ENCODE data around the gene TXNRD2.

The TXNRD2 gene

DNA sequence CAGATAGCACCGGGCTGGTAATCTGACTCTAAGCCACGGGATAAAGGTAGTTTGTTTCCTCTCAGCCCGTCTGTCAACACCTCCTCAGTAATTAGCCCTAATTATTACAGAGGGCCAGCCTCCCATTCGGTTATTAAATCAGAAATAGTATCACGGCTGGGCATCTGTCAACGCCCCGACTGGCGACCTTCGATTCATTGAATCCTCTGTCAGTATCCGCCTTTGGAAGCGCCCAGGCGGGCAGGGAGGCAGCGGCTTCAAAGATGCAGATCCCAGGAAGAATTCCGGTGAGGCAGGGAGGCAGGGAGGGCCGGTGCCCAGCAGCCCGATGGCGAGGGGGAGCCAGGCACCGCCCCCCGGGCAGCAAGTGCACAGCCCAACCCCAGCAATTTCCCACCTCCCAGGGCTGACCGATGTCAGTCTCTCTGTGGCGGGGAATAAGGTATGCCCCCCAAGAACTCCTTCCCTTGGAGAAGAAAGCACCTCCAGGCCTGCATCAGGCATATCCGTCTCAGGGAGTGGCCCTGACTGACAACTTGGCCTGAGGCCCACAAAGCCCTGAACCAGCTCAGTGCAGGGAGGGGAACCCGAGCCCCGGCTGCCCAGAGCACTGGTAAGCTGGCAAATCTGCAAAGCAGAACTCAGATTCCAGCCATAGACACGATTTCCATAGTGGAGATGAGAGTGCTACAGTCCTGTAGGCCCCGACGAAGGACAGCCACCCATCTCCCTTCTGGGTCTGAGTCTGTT, 98.3 kb downstream of the TXNRD2 start:
- no peak for TF ChIP-seq GATA2 (IDR thresholded peaks at IDR 0.05; ENCODE audit: low read depth, low read length)
- TF ChIP-seq GATA3 (IDR thresholded peaks at IDR 0.05; ENCODE audit: low read depth, low read length) = no peak

DNA sequence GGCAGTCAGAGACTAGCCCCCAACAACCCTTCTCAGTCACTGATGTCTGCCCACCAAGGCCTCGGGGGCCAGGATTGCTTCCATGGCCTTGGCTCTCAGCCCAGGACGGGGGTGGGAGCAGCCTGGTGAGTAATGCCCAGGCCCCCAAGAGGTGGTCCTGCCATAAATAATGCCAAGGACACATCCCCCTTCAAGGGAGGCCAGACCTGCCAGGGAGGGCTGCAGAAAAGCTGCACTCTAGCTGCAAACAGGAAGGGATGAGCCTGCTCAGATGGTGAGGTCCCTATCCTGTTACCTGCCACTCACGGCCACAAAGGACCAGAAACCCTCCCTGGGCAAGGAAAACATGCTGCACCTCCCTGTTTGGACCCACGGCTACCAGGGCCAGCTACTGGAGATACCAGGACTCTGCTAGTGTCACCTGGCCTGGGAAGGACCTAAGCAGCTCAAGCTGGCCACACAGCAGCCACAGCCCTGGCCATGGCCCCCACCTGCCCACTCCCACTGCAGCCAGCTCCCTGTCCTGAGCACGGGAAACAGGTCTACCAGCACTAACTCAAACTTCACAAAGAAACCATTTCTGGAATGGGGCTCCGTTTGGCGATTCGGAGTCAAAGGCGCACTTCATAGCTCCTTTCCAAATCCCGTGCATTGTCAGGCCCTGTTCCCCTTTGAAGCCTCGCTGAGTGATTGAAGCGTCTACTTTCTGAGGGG, 99.1 kb downstream of the TXNRD2 start:
- TF ChIP-seq GATA3 (IDR thresholded peaks at IDR 0.05; ENCODE audit: low read depth, low read length) (no peak), GATA2 (IDR thresholded peaks at IDR 0.05; ENCODE audit: low read depth, low read length) (no peak)

DNA sequence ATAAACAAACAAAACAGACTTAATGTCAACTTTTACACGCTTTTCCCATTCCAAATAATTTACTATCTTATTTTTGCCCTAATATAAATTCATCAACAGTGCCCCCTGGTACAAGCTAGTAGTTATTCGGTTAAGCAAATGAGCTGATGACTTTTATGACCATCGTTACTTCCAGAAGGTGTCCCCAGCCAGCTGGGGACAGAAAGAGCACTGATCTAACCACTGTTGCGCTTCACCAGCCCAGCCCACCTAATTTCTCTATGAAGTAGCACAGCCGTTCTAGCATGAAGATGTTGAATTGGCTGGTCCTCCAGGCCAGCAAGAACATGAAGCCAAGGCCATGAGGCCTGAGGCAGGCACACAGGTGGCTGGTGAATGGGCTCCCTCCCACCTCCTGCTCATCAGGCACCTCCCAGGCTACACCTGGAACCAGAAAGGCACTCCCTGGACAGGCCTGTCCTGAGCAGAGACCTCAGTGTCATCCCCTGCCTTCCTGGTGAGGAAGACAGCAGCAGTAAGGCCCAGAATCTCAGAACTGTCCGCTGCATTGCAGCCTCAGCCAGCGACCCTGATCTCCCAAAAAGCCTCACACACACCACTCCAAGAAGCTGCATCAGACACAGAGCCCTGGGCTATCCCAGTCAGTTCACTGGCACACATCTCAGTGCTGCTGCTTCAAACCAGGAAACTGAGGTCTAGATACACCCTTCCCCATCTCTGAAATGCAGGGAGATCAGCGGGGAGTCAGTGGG, 99.8 kb downstream of the TXNRD2 start:
- no peak for TF ChIP-seq GATA2 (IDR thresholded peaks at IDR 0.05; ENCODE audit: low read depth, low read length)
- TF ChIP-seq GATA3 (IDR thresholded peaks at IDR 0.05; ENCODE audit: low read depth, low read length) = no peak

DNA sequence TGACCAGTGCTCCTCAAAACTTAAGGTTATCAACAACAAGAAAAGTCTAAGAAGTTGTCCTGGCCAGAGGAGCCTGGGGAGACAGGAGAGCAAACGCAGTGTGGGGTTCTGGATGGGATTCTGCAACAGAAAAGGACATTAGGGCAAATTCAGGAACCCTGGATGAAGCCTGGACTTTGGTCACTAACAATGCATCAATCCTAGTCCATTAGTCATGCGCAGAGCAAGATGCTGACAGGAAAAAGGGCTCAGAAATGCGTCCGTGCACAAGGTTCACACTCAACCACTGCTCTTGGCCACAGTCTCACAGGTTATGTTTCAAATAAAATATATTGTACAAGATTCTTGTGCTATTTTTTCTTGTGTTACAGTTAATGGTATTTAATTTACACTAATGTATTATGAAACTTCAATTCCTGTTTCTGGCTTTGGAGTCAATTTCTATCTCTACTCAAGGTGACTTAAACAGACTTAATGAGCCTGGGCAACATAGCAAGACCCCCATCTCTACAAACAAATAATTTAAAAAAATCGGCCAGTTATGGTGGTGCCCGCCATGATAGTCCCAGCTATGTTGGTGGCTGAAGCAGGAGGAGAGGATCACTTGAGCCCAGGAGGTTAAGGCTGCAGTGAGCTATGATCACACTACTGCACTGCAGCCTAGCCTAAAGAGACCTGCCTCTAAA, 100.5 kb downstream of the TXNRD2 start:
- no peak for TF ChIP-seq GATA3 (IDR thresholded peaks at IDR 0.05; ENCODE audit: low read depth, low read length)
- TF ChIP-seq GATA2 (IDR thresholded peaks at IDR 0.05; ENCODE audit: low read depth, low read length) = no peak

DNA sequence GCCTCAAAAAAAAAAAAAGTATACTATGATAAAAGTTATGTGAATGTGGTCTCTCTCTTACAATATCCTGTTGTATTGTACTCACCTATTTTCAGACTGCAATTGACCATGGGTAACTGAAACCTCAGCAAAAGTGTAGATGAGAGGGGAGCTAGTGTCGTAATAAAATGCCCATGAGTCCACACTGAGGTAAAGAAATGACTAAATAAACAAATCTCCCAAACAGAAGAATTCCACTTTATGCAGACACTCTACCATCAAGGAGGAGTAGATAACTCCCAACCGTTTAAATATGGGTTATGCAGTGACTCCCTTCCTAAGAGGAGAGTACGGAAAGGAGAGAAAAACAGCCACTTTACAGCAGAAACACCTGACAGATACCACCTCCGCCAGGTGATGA, 101.6 kb downstream of the TXNRD2 start:
- TF ChIP-seq GATA3 (IDR thresholded peaks at IDR 0.05; ENCODE audit: low read depth, low read length) (no peak), GATA2 (IDR thresholded peaks at IDR 0.05; ENCODE audit: low read depth, low read length) (no peak)

DNA sequence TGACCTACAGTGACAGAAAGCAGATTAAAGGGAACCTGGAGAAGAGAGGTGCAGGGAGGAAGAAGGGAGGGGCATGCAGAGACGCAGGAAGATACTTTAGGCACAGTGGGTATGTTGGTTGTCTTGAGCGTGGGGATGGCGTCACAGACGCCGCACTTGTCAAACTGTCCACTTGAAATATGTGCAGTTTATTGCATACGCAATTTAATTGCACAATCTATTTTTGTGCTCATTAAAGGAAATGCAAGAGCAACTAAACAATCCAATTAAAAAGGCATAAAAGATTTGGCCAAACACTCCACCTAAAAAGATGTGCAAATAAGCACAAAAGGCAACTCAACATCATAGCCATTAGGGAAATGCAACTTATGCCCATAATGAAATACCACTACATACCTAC, 103.7 kb downstream of the TXNRD2 start:
- TF ChIP-seq GATA3 (IDR thresholded peaks at IDR 0.05; ENCODE audit: low read depth, low read length) = no peak
- TF ChIP-seq GATA2 (IDR thresholded peaks at IDR 0.05; ENCODE audit: low read depth, low read length) = no peak

DNA sequence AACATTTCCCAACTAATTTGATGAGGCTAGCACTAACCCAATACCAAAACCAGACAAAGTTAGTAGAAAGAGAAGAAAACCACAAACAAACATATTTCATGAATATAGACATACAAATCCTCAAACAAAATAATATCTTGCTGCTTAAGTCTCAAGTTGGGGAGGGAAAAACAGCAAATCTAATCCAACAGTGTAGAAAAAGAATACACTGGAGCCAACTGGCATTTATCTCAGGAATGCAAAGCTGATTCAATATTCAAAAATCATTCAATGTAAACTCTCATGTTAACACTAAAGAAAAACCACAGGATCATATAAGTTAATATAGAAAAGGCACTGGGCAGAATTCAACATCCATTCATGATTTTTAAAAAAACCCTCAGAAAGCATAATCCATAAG, 105.1 kb downstream of the TXNRD2 start:
- TF ChIP-seq GATA2 (IDR thresholded peaks at IDR 0.05; ENCODE audit: low read depth, low read length) = no peak
- TF ChIP-seq GATA3 (IDR thresholded peaks at IDR 0.05; ENCODE audit: low read depth, low read length) = no peak

DNA sequence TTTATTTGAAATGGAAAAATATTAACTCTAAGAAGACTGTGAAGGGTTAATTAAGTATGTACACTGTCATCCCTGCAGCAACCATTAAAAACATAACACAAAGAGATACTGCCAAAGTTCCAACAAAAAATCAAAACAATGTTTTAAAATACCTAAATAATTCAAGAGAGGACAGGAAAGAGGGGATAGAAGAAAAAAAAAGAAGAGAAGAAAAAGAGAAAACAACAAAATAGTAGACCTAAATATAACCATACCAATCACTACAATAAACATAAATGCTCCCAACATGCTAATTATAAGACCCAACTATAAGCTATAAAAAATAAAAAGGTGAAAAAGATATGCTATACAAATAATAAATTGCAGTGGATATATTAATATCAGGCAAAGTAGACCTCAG, 107.0 kb downstream of the TXNRD2 start:
- TF ChIP-seq GATA3 (IDR thresholded peaks at IDR 0.05; ENCODE audit: low read depth, low read length) (no peak), GATA2 (IDR thresholded peaks at IDR 0.05; ENCODE audit: low read depth, low read length) (no peak)

DNA sequence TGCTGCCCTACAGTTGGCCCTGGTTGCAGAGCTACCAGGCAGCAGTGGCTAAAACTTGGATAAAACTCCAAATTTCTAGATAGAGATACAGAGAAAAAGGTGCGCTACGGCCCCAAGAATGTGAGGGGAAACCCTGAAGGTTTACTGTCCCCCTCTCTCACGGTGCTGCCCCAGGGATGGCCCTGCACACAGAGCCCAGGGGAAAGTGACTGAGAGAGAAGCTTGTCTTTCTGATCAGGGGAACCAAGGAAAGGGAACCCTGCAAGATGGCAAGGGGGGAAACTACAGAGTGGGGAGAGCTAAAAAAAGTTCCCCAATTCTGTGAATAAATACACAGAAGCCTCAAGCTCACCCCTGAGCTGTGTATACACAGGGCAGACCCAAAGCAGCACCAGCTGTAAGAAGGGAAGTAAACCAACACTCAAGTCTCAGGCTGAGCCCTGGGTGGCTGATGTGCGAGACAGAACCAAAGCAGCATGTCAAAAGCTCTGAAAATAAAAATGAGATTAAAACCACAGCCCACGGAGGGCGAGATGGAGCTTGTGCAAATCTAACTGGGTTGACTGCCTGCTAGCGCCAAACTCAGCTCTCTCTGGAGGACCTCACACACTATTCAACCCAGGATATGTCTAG, 109.0 kb downstream of the TXNRD2 start:
- TF ChIP-seq GATA2 (IDR thresholded peaks at IDR 0.05; ENCODE audit: low read depth, low read length) = no peak
- no peak for TF ChIP-seq GATA3 (IDR thresholded peaks at IDR 0.05; ENCODE audit: low read depth, low read length)

DNA sequence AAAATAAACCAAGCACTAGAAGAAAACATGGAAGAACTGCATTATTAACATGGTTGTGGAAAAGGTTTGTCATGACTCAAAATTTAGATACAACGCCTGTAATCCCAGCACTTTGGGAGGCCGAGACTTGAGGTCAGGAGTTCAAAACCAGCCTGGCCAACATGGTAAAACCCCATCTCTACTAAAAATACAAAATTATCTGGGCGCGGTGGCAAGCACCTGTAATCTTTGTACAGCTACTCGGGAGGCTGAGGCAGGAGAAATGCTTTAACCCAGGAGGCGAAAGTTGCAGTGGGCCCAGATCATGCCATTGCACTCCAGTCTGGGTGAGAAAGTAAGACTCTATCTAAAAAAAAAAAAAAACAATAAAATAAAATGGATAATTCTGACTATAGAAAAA, 110.6 kb downstream of the TXNRD2 start:
- no peak for TF ChIP-seq GATA3 (IDR thresholded peaks at IDR 0.05; ENCODE audit: low read depth, low read length)
- TF ChIP-seq GATA2 (IDR thresholded peaks at IDR 0.05; ENCODE audit: low read depth, low read length) = no peak

DNA sequence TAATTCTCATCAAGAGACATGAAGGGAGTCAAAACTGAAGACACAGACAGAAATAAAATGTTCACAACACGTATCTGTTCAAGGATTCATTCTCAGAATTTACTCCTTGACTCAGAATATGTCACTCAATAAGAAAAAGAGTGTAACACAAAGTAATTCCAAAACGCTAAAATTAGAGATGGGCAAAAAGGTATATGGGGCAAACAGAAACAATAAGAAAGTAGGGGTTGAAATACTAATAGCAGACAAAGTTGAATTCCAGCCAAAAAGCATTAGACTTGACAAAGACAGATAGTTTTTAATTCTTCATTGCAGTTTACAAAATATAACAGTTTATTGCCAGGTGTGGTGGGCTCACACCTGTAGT, 113.6 kb downstream of the TXNRD2 start:
- TF ChIP-seq GATA3 (IDR thresholded peaks at IDR 0.05; ENCODE audit: low read depth, low read length) (no peak), GATA2 (IDR thresholded peaks at IDR 0.05; ENCODE audit: low read depth, low read length) (no peak)

DNA sequence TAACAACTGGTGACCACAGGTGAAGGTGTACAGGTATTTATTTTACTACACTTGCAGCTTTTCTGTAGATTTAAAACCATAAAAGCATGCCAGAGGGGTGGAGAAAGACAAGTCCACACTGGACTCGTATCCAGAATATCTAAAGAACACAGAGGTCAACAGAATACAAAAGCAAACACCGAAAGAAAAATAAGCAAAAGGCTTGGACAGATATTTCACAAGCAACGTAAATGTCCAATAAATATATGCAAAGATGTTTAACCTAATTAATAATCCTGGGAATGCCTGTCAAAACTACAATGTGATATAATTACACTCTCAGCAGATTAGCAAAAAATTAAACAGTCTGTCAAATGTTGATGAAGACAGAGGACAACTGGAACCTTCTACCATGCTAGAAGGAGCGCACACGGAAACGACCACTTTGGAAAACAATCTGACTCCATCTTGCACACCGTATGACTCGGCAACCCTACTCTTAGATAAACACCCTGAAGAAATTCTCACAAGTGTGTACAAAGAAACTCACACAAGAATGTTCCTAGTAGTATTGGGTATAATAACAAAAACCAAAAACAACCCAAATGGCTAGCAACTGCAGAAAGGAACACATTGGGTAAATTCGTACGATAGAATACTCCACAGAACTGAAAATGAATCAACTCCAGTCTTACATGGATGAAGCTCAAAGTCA, 114.1 kb downstream of the TXNRD2 start:
- TF ChIP-seq GATA3 (IDR thresholded peaks at IDR 0.05; ENCODE audit: low read depth, low read length) = no peak
- no peak for TF ChIP-seq GATA2 (IDR thresholded peaks at IDR 0.05; ENCODE audit: low read depth, low read length)

DNA sequence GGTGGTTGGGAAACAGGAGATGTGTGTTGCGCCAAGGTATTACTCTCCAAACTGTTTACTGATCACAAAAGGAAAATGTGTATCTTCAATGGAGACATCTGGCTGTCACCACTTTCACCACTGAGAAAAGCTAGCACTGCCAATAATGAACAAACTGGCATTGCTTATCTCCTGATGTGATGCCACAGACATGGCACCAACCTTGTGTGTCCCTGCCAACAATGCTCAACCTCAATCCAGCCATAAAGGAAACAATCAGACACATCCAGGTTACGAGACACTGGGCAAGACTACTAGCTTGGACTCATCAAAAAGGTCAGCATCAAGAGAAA, 115.0 kb downstream of the TXNRD2 start:
- TF ChIP-seq GATA3 (IDR thresholded peaks at IDR 0.05; ENCODE audit: low read depth, low read length) (no peak), GATA2 (IDR thresholded peaks at IDR 0.05; ENCODE audit: low read depth, low read length) (no peak)
